Gastroesophageal sphincter (tissue), 3 donors: ENCODE results near the gene MN1.

Experiments used
- EP300 ChIP-seq: sonication (generic); formaldehyde crosslinking; IDR thresholded peaks from one replicate; pipeline ENCODE4 v1.6.1; 2017; ENCODE audit warnings: antibody characterized with exemption, mild to moderate bottlenecking
- POLR2A ChIP-seq, 2 donors: fragments of 450-650 bp; IDR thresholded peaks; one replicate each; pipeline ENCODE4 v1.6.1; 2017; ENCODE audit warnings: antibody characterized with exemption in 2 of 2, mild to moderate bottlenecking in 2 of 2, moderate library complexity in 1 of 2
- POLR2AphosphoS5 ChIP-seq: sonication (generic); formaldehyde crosslinking; IDR thresholded peaks from one replicate; pipeline ENCODE4 v1.6.1; 2017; ENCODE audit warnings: antibody characterized with exemption
- TF ChIP-seq, protein P1 (sequence below), 4 experiments: fragments of 200-600 bp in 2 of 4; fragments of 450-650 bp in 2 of 4; sonication (generic) in 1 of 4; IDR thresholded peaks; one replicate each; pipeline ENCODE4 v1.5.1; 2017 to 2019; ENCODE audit warnings: antibody characterized with exemption in 4 of 4, mild to moderate bottlenecking in 2 of 4, moderate library complexity in 2 of 4

GRCh38 chr22:27745809-27746208 is 55.7 kb downstream of the MN1 start:
- TF ChIP-seq, protein P1, sequence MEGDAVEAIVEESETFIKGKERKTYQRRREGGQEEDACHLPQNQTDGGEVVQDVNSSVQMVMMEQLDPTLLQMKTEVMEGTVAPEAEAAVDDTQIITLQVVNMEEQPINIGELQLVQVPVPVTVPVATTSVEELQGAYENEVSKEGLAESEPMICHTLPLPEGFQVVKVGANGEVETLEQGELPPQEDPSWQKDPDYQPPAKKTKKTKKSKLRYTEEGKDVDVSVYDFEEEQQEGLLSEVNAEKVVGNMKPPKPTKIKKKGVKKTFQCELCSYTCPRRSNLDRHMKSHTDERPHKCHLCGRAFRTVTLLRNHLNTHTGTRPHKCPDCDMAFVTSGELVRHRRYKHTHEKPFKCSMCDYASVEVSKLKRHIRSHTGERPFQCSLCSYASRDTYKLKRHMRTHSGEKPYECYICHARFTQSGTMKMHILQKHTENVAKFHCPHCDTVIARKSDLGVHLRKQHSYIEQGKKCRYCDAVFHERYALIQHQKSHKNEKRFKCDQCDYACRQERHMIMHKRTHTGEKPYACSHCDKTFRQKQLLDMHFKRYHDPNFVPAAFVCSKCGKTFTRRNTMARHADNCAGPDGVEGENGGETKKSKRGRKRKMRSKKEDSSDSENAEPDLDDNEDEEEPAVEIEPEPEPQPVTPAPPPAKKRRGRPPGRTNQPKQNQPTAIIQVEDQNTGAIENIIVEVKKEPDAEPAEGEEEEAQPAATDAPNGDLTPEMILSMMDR (IDR thresholded peaks at IDR 0.05) = no peak
- TF ChIP-seq EP300 = no peak
- TF ChIP-seq POLR2A (IDR thresholded peaks at IDR 0.05) = no peak
- TF ChIP-seq POLR2AphosphoS5 = no peak
